GM15510 (cell line): Measurements from ENCODE around the gene STK16.

ENCODE experiments used
- POLR2A ChIP-seq: IDR thresholded peaks from 3 replicates; pipeline ENCODE4 v1.6.1; 2011; ENCODE audit warnings: borderline replicate concordance; ENCODE audit not compliant: insufficient read length; ENCODE audit errors: extremely low read depth

STK16 gene

DNA sequence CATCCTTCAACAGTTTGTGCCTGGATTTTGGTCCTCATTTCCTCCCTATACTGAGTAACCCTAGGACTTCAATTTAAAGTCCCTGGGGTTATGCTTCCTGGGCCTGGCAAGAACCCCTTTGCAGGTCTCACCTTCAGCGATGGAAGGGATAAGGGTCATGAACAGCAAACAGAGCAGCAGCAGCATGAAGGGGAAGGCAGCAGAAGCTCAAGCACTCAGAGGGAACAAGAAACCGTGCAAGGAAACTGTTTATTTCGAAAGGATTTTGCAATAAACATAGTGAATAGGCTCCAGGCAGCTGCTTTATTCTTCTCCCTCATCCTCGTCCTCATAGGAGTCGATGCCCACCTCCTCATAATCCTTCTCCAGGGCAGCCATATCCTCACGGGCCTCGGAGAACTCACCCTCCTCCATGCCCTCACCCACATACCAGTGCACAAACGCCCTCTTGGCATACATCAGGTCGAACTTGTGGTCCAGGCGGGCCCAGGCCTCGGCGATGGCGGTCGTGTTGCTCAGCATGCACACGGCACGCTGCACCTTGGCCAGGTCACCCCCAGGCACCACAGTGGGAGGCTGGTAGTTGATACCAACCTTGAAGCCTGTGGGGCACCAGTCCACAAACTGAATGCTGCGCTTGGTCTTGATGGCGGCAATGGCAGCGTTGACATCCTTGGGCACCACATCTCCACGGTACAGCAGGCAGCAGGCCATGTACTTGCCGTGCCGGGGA is 4.9 kb downstream of the STK16 start:
- no peak for TF ChIP-seq POLR2A

DNA sequence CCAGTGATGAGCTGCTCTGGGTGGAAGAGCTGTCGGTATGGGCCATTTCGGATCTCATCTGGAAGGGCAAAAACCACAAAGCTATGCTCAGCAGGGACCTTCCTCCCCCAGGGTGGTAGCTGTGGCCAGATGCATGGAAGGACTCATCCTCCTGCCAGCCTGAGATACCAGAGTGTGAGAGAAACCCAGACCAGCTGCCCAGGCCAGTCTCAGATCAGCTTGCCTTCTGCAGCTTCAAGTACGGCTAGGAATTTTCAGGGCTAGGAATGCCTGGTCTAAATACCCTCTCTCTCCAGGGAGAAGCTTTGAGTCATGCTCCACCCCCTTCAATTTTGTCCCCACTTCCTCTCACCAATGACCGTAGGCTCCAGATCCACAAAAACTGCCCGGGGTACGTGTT is 6.4 kb downstream of the STK16 start:
- no peak for TF ChIP-seq POLR2A

DNA sequence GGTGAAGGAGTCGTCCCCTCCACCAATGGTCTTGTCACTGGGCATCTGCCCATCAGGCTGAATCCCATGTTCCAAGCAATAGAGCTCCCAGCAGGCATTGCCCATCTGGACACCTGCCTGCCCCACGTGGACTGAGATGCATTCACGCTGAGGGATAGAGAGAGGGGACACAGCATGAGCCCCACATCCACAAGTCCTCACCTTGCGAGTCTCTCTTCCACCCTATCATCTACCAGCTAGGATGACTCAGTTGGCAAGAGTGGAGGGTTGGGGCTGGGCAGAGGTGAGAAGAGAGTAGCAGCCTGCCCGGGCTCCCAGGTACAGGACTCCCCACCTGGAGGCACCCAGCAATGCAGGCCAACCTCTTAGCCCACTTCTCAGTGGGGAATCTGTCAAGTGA is 6.8 kb downstream of the STK16 start:
- TF ChIP-seq POLR2A, result no peak

DNA sequence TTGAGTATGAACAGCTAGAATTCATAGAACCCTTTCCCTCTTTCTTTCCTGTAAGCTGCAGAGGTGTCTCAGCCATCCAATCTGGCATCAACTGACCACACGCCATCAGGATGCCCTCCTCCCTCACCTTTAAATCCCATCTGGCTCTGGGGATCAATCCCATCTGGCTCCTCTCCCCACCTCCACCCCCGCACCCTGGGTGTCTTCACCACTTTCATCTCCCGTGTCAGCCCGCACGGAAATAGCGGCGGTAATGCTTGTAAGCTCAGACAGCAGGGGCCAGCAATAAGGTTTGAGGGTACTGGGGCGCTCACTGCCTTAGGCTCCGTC is 7.3 kb downstream of the STK16 start:
- TF ChIP-seq POLR2A, result no peak

DNA sequence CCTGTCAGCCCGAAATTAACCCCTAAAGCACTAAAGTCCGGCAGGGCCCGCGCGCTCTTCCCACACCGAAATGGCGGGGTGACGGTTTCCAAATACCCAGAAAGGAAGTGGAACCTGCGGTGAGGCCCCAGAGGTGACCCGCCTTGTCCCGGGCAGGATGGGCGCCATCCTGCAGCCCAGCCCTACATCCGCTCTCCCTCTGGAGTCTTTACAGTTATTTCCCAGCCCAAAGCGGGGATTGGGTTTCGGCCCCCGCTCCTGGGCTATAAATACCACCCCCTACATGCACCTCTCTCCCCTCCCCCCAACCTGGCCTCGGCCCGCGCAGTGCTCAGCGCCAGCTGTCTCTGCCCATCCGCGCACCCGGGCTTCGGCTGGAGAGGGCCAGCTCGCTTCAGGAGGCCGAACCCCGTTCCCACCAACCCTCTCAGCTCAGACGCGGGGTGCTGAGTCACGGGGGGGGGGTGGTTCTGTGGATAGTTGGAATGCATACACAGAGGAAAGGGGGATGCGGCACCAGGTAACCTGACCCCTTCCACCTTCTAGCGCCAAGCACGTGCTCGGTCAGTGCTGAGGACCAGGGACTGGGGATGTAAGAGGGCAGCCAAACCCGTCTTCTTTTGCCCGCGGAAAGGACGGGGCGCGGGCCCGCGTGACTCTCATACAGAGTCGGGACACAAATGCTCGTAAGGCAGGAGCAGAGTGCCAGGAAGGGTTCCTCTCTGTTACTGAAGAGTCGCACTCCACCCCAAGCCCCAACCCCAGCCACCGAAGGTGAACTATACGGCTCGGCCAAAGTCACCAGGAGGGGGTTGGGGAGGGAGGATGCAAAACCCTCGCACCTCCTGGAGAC is 7.8 kb downstream of the STK16 start, which contains the start of gene TUBA4B:
Gene TUBA4B, plus strand, starts transcription at position 344 of the 853 bp plus-strand sequence. Its CDS starts 165 bp downstream, at position 509.
- peak; percentile 25 for TF ChIP-seq POLR2A

DNA sequence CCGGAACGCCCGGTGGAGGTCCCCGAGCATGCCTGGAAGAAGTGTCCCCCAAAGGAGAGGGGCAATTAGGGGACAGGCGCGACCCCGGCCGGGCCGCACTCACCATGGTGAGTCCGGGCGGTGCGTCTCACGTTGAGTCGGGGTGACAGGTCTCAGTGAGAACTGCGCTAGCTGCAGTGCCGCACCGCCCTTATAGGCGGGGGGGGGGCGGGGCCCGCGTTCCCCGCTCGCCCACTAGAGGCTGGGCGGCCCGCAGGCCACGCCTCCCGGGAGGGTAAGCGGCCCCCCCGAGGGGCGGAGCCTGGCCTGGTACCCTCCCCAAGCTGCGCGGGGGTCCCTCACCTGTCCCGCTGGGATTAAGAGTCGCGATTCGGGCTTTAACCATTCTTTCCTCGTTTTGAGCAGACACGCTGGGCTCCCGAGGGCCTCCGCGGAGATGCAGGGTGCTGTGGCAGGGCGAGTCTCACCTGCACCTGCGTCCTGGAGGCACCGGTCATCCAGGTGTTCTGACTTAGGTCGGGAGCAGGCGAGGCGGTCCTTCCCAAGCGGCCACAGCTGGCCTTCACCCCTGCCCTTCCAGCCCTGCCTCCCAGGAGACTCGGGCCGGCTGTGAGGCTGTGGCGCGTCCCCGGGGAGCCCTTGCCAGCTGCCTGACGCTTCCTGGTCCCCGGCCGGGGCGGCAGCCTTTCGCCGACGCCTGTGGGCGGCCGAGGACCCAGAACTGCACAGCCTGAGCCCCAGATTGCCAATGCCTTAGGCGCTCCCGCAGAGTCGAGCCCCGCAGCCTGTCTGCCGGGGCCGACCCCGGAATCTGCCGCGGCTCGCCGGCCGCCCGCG is 8.7 kb downstream of the STK16 start, which contains the start of gene TUBA4A:
Gene TUBA4A, minus strand, starts transcription at position 166 of the 837 bp plus-strand sequence. Its CDS starts 60 bp downstream, at position 106.
- peak; percentile 99 for TF ChIP-seq POLR2A

DNA sequence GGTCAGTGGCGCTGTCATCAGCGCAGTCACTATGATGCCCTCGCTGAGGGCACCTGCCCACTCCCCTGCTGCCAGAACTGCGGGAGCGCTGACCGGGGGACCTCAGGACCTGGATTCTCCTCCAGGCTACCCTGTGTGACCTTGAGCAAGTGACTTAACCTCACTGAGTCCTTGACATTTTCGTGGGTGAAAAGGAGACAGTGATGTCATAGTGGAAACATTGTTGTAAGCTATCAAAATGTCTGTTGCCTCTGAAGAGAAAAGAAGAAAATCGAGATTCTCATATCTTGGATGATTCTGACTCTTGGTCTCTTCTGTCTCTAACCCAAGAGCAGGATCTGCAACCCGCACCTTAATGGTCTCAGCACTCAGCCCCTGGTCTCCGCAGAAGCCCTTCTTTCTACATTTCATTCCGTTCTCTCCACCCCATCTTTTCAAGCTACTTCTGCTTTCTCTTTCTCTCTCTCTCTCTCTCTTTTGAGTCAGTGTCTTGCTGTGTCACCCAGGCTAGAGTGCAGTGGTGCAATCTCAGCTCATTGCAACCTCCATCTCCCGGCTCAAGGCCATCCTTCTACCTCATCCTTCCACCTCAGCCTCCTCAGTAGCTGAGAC is 9.4 kb downstream of the STK16 start:
- TF ChIP-seq POLR2A, result no peak

DNA sequence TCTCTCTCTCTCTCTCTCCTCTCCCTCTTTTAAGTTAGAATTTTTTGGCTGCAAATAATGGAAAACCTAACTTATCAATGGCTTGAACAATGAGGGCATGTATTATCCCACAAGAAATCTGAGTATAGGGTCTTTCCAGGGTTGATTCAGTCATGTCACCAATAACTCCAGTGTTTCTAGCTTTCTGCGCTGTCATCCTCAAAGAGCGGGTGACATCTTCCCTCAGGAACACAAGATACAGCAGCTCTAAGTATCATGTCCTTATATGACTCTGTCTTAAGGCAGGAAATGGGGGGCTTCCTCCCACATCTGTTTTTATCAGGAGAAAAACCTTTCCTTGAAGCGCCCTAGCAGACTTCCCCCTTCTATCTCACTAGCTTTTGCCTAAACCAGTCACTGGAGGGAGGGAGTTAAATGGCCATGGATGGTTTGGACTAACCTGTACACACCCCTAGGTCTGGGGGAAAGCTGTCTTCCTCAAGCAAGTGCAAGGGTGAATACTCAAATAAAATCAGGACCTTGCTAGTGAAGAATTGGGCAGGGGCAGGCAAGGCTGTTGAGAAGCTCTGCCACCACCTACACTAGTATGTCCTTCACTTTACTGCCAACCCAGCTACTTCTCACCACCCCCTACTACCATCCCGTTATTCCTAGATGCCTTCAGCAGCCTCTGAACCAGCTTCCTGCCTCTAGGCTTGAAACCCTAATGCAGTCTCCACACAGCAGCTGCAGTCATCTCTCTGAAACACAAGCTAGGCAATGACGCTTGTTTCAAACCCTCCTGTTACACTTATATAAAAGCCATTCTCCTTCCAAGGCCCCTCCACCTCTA is 16.0 kb downstream of the STK16 start:
- no peak for TF ChIP-seq POLR2A

DNA sequence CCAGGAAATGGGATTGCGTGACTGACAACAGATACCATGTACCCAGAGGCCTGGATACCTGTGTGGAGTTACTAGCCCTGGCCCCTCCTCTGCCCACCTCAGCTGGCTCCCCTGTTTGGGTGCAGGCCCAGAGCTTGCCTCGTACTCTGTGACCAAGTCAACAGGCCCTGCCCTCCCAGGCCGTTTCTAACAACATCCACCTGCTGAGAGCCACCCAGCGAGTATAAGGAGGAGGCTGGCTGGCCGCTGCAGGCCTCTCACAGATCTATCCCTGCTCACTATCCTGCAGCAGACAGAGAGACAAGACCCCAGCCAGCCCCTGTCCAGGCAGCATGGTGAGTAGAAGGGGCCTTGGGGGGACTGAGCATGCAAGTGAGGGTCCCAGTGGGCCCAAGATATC is 21.0 kb downstream of the STK16 start:
- TF ChIP-seq POLR2A, result no peak

DNA sequence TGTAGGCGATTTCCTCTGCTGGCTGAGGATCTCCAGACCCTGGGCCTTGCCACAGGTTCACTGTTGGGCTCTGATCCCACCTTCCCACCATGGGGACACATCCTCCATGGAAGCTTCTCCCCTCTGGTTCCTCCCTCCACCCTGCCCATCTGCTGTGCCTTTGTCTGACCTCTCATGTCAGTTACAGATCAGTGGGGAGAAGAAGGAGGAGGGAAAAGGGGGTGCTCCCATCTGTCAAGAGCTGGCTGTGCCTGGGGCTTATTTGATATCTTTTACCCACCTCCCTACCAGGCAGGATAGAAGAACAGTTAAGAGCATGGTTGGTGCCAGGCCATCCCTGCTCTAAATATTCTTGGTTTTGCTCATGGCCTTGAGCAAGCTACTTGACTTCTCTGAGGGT is 21.6 kb downstream of the STK16 start:
- TF ChIP-seq POLR2A, result no peak

DNA sequence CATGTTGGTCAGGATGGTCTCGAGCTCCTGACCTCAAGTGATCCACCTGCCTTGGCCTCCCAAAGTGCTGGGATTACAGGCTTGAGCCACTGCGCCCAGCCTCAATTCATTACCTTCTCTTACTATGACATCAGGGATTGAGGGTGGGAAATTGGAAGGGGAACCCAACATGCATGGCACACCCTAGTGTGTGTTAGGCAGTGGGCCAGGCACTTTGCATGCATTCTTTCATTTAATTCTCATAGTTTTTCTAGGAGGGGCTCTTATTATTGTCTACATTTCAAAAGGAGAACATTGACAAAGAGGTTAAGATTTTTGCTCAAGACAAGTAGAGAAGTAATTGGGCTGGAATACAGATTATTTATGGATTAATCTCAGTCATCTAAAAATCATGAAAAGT is 23.0 kb downstream of the STK16 start:
- no peak for TF ChIP-seq POLR2A

DNA sequence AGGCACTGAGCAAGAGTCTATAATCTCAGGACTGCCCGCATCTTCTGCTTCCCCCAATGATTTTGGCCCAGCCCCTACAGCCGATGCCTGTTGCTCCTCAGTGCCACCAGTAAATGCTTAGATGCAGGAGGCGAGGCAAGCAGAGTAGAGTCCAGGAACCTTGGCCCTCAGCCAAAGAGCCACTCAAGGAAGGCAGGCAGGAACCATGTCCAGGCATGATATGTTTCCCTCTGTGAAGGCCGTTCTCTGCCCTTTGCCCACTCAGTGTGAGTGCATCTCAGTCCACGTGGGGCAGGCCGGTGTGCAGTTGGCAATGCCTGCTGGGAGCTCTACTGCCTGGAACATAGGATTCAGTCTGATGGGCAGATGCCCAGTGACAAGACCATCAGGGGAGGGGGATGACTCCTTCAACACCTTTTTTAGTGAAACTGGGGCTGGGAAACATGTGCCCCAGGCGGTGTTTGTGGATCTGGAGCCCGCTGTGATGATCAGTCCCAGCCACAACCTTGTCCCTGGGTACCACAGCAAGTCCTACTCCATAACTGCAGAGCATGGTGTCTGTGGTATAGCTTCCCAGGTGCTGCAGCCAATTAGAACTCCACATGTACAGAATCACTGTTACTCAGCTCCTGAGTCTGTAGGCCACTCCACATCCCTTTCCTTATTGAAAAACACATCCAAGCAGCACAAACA is 24.2 kb downstream of the STK16 start:
- no peak for TF ChIP-seq POLR2A

DNA sequence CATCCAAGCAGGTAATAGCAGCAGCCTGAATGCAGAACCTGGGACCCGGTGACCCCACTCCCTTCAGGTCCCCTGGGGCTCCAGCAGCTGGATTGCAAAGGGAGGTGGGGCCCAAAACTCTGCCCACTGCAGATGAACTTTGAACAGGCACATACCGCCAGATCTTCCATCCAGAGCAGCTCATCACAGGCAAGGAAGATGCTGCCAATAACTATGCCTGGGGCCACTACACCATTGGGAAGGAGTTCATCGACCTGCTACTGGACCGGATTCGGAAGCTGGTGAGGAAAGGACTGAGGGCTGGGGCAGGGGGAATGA is 24.7 kb downstream of the STK16 start:
- no peak for TF ChIP-seq POLR2A
